Stomach (tissue), 9 donors: ENCODE data around the gene SYT2. TPM values are rescaled to one million over a fixed set of nuclear protein-coding genes. Genes with fewer than 3 reads are reported as not detected.

Experiments used
- DNase-seq, 2 donors: peaks; one replicate each; pipeline versions ENCODE4 v3.0.0 to v3.0.0-alpha.2; 2013 to 2019
- H3K27ac ChIP-seq, 5 donors: fragments of 200-600 bp in 4 of 5; sonication (generic) in 4 of 5; one replicate each; pipeline ENCODE4 v1.5.1; 2013 to 2019; ENCODE audit warnings: mild to moderate bottlenecking in 1 of 5, moderate library complexity in 1 of 5
- H3K27me3 ChIP-seq, 3 donors: fragments of 200-600 bp; sonication (generic); one replicate each; pipeline ENCODE4 v1.5.1; 2017 to 2019; ENCODE audit warnings: mixed run types in 1 of 3
- H3K36me3 ChIP-seq, 4 donors: fragments of 200-600 bp; sonication (generic); 1 replicate in 3 of 4; 2 replicates in 1 of 4; pipeline ENCODE4 v1.5.1; 2016 to 2019
- H3K4me1 ChIP-seq, 4 donors: fragments of 200-600 bp; sonication (generic); one replicate each; pipeline ENCODE4 v1.5.1; 2016 to 2019
- H3K4me3 ChIP-seq, 4 donors: fragments of 200-600 bp; sonication (generic) in 3 of 4; one replicate each; pipeline ENCODE4 v1.5.1; 2016 to 2019; ENCODE audit warnings: mild to moderate bottlenecking in 1 of 4
- H3K9me3 ChIP-seq, 4 donors: fragments of 200-600 bp; sonication (generic); one replicate each; pipeline ENCODE4 v1.5.1; 2016 to 2019
- EP300 ChIP-seq: sonication (generic); formaldehyde crosslinking; IDR thresholded peaks from one replicate; pipeline ENCODE4 v1.6.1; 2017; ENCODE audit warnings: antibody characterized with exemption
- POLR2A ChIP-seq, 4 donors: fragments of 450-650 bp; IDR thresholded peaks; one replicate each; pipeline ENCODE4 v1.6.1; 2016; ENCODE audit warnings: antibody characterized with exemption in 4 of 4, control low read depth in 2 of 4, mild to moderate bottlenecking in 1 of 4, moderate library complexity in 1 of 4
- POLR2AphosphoS5 ChIP-seq, 3 donors: sonication (generic); formaldehyde crosslinking; IDR thresholded peaks; one replicate each; pipeline ENCODE4 v1.6.1; 2016; ENCODE audit warnings: antibody characterized with exemption in 3 of 3
- WGBS, 5 donors: extraction: QIAGEN DNeasy Blood & Tissue Kit in 3 of 5; methylation state at CpG; one replicate each; pipeline versions ENCODE4 v1.1.5 to v1.1.7; 2013 to 2018; 5-methylcytosine and 5-hydroxymethylcytosine counted together
- intact Hi-C: fragments of 100-400 bp; cut with DNase I; formaldehyde crosslinking; loops from one replicate; pipeline ENCODE4 v1.15.1; 2023; ENCODE audit warnings: low total_unique reads
- polyA plus RNA-seq, 3 donors: library from polyadenylated mRNA; stranded (reverse); fragments of 200-250 nt; gene quantifications; one replicate each; pipeline ENCODE4 v1.2.3, GENCODE V29; 2013
- total RNA-seq, 5 donors: library from RNA; depleted of rRNA; stranded (reverse); fragments of >200 nt; gene quantifications; one replicate each; pipeline versions ENCODE4 v1.1.0 to v1.2.3, GENCODE V29; 2014 to 2016
- TF ChIP-seq, protein P1 (sequence below), 7 experiments: fragments of 450-650 bp in 4 of 7; fragments of 200-600 bp in 3 of 7; sonication (generic) in 3 of 7; IDR thresholded peaks; one replicate each; pipeline ENCODE4 v1.5.1; 2016 to 2019; ENCODE audit warnings: antibody characterized with exemption in 7 of 7, control low read depth in 2 of 7, mild to moderate bottlenecking in 1 of 7
- donor health status: healthy with polysubstance abuse.
- donor health status: Bipolar disorder and iron deficiency.
- donor health status: healthy.

The SYT2 gene
- total and polyA plus RNA-seq, 8 donors: 0.18 to 0.29 TPM; not detected in 6

DNA sequence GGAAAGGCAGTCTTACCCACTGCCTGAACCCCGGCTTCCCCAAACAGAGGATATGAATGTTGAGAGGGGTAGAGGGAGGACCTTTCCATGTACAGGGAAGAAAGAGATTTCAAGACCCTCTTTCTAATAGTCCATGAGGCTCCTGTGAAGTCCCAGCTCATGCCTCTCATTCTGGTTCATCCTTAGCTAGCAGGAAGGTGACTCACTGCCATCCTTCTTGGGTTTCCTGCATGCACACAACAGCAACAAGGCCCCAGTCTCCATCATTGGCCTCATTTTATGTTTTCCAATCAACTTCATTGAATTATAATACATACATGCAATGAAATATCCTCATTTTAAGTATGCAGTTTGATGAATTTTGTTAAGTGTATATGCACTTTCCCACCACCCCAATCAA lies 46.2 kb downstream of the SYT2 start:
- DNase-seq: no peak
- Histone ChIP-seq H3K9me3 (no peaks in the 10 kb centered on the region), H3K4me3 (no peak overlapping the region), H3K36me3 (no peaks in the 10 kb centered on the region), H3K27me3 (peaks cover 0 to 68% (median 14%) of the 10 kb centered on the region in 3 donors), H3K4me1 (no peaks in the 10 kb centered on the region), H3K27ac (no peak overlapping the region)
- TF ChIP-seq POLR2AphosphoS5 (IDR thresholded peaks at IDR 0.05): no peak
- no peak for TF ChIP-seq POLR2A (IDR thresholded peaks at IDR 0.05)
- no peak for TF ChIP-seq EP300
- TF ChIP-seq, protein P1, sequence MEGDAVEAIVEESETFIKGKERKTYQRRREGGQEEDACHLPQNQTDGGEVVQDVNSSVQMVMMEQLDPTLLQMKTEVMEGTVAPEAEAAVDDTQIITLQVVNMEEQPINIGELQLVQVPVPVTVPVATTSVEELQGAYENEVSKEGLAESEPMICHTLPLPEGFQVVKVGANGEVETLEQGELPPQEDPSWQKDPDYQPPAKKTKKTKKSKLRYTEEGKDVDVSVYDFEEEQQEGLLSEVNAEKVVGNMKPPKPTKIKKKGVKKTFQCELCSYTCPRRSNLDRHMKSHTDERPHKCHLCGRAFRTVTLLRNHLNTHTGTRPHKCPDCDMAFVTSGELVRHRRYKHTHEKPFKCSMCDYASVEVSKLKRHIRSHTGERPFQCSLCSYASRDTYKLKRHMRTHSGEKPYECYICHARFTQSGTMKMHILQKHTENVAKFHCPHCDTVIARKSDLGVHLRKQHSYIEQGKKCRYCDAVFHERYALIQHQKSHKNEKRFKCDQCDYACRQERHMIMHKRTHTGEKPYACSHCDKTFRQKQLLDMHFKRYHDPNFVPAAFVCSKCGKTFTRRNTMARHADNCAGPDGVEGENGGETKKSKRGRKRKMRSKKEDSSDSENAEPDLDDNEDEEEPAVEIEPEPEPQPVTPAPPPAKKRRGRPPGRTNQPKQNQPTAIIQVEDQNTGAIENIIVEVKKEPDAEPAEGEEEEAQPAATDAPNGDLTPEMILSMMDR (IDR thresholded peaks at IDR 0.05): no peak
- 33 to 91% (median 50%) methylated on average over 1 of the region's 1 CpG for WGBS, 5 donors
- intact Hi-C loops: no loop called here

DNA sequence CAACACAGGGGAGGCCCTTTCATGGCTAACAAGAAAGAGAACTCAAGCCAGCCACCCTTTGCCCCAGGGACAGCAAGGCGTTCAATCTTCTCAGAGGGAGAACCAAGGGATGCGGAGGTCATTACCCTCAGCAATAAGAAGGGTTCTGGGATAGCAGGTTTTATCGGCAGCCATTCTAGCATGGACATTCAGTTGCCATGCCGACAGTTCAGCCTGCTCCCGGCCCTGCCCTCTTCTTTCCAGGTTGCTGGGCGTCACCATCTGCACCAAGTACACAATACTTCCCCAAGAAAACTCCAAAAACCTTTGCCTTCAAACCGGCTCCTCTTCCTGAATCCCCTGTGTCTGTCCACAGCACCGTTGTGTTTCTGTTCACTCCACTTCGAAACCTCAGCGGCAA lies 47.1 kb downstream of the SYT2 start:
- TF ChIP-seq, protein P1 (IDR thresholded peaks at IDR 0.05): no peak
- TF ChIP-seq EP300: no peak
- no peak for TF ChIP-seq POLR2AphosphoS5 (IDR thresholded peaks at IDR 0.05)
- TF ChIP-seq POLR2A (IDR thresholded peaks at IDR 0.05): no peak
- no peaks in the 10 kb centered on the region for H3K36me3 ChIP-seq

DNA sequence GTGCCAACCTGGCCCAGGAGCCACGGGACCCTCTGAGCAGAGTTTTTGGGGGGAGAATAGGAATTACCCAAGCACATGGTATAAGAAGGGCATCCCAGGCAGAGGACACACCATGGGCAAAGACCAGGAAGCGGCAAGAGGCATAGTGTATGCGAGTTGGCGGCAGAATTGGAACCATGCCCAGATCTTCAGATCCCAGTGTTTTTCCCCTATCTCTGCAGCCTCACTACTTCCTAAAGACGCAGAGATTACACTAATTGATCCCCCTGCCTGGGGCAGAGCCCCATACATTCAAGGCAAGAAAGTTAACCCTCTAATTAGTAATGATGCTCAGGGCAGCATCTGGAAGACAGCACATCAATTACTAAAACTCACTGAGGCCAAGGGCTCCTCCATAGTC lies 48.2 kb downstream of the SYT2 start:
- Histone ChIP-seq H3K27ac (no peak overlapping the region), H3K4me1 (no peaks in the 10 kb centered on the region), H3K36me3 (no peaks in the 10 kb centered on the region), H3K27me3 (peaks cover 0 to 82% (median 17%) of the 10 kb centered on the region in 3 donors), H3K9me3 (no peaks in the 10 kb centered on the region), H3K4me3 (no peak overlapping the region)
- WGBS, 5 donors: 18 to 42% (median 25%) methylated on average over 2 to 5 of the region's 5 CpGs
- intact Hi-C loops: no loop called here
- DNase-seq: peak in 1 of 2 donors; percentile 30
- TF ChIP-seq, protein P1 (IDR thresholded peaks at IDR 0.05): no peak
- no peak for TF ChIP-seq EP300
- TF ChIP-seq POLR2A (IDR thresholded peaks at IDR 0.05): no peak
- TF ChIP-seq POLR2AphosphoS5 (IDR thresholded peaks at IDR 0.05): no peak

More for the DNA sequence above, 47.1 kb downstream of the SYT2 start:
- Histone ChIP-seq H3K27ac (no peak overlapping the region), H3K4me1 (no peaks in the 10 kb centered on the region), H3K4me3 (no peak overlapping the region), H3K9me3 (no peaks in the 10 kb centered on the region), H3K27me3 (peaks cover 0 to 76% (median 17%) of the 10 kb centered on the region in 3 donors)
- no peak for DNase-seq
- WGBS, 5 donors: 57 to 64% (median 59%) methylated on average over 10 of the region's 10 CpGs
- intact Hi-C loops: no loop called here

DNA sequence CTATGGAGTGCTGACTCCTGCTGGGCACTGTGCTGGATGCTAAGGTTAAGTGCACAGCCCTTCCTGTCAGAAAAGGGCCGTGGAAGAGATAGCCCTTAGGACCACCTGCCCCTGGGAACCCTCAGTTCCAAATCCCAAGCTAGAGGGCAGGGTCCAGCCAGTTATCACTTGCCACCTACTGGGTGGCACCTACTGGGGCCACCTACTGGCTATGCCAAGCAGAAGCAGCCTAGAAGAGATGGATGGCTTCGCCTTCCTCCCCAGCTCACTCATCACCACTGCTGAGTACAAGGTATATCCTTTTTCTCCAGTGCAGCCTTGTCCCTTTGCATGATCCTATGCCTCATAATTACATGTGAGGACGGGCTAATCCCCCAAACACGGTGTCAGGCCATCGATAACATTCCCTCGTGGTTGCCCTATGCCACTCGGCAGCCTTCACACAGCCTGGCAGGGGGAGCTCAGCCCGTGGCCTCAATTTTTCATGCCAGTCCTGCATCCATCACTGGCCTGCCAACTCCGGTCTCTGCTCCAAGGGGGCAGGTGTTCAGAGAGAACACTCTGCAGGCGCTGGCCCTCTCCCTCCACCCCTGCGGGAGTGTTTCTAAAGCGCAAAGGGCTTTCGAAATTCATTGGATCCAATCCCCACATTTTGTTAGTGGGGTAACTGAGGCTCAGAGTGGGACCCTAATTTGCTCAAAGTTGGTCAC lies 49.0 kb downstream of the SYT2 start:
- Histone ChIP-seq H3K4me1 (no peaks in the 10 kb centered on the region), H3K9me3 (no peaks in the 10 kb centered on the region), H3K27ac (no peak overlapping the region), H3K4me3 (no peak overlapping the region), H3K36me3 (no peaks in the 10 kb centered on the region), H3K27me3 (peaks cover 0 to 86% (median 17%) of the 10 kb centered on the region in 3 donors)
- no peak for DNase-seq
- intact Hi-C loops: no loop called here
- TF ChIP-seq EP300 (no peak), POLR2AphosphoS5 (IDR thresholded peaks at IDR 0.05) (no peak), POLR2A (IDR thresholded peaks at IDR 0.05) (no peak)
- TF ChIP-seq, protein P1 (IDR thresholded peaks at IDR 0.05): peak in 1 of 7 experiments; percentile 6
- WGBS, 5 donors: 73 to 79% (median 77%) methylated on average over 13 of the region's 13 CpGs
